Aorta (tissue), 5 donors: ENCODE data around the gene RPS6KA2. TPM values are rescaled to one million over a fixed set of nuclear protein-coding genes. Genes with fewer than 3 reads are reported as not detected.

ENCODE experiments used
- ATAC-seq: fragments of 200-7000 bp; cut with Tn5 transposase; one replicate; pipeline ENCODE4 v1.9.1; 2022; ENCODE audit warnings: moderate library complexity; ENCODE audit not compliant: low FRiP score
- DNase-seq, 2 donors: peaks; one replicate each; pipeline ENCODE4 v3.0.0-alpha.2; 2020
- H3K27ac ChIP-seq, 2 donors: one replicate each; pipeline ENCODE4 v1.5.1; 2013; ENCODE audit warnings: low read length in 2 of 2, mild to moderate bottlenecking in 2 of 2, moderate library complexity in 2 of 2, control low read depth in 1 of 2, inconsistent platforms in 1 of 2, low read depth in 1 of 2
- H3K27me3 ChIP-seq, 2 donors: one replicate each; pipeline ENCODE4 v1.6.1; 2013; ENCODE audit warnings: control low read depth in 1 of 2, low read length in 1 of 2, mild to moderate bottlenecking in 1 of 2, moderate library complexity in 1 of 2; ENCODE audit not compliant: insufficient read depth in 2 of 2, control insufficient read depth in 1 of 2
- H3K36me3 ChIP-seq, 2 donors: one replicate each; pipeline ENCODE4 v1.6.1; 2013; ENCODE audit warnings: control low read depth in 1 of 2, low read length in 1 of 2, mild to moderate bottlenecking in 1 of 2; ENCODE audit not compliant: insufficient read depth in 2 of 2, control insufficient read depth in 1 of 2
- H3K4me1 ChIP-seq, 2 donors: one replicate each; pipeline ENCODE4 v1.6.1; 2013; ENCODE audit warnings: low read length in 2 of 2, control low read depth in 1 of 2, mild to moderate bottlenecking in 1 of 2, moderate library complexity in 1 of 2; ENCODE audit not compliant: insufficient read depth in 2 of 2, control insufficient read depth in 1 of 2
- H3K4me3 ChIP-seq, 2 donors: one replicate each; pipeline ENCODE4 v1.5.1; 2013; ENCODE audit warnings: low read length in 2 of 2, control low read depth in 1 of 2, mild to moderate bottlenecking in 1 of 2
- H3K9me3 ChIP-seq: one replicate; pipeline ENCODE4 v1.6.1; 2013; ENCODE audit warnings: mild to moderate bottlenecking, low read length; ENCODE audit not compliant: control insufficient read depth
- WGBS, 2 donors: extraction: QIAGEN DNeasy Blood & Tissue Kit; methylation state at CpG; one replicate each; pipeline ENCODE4 v1.1.7; 2013; 5-methylcytosine and 5-hydroxymethylcytosine counted together
- intact Hi-C, 2 donors: fragments of 100-400 bp; cut with DNase I; formaldehyde crosslinking; loops; one replicate each; pipeline versions ENCODE4 v1.14.2 to v1.15.0; 2022
- polyA plus RNA-seq, 2 donors: library from polyadenylated mRNA; stranded (reverse); fragments of 200-250 nt; gene quantifications; one replicate each; pipeline ENCODE4 v1.2.3, GENCODE V29; 2013
- total RNA-seq, 2 donors: library from RNA; stranded (reverse); fragmentation: NEBNext Ultra II Directional; extraction: Animal tissue kit (Norgen Biotek cat#: 25700); gene quantifications; one replicate each; pipeline ENCODE4 v1.2.1, GENCODE V29; 2021
- donor health status: healthy with polysubstance abuse.
- donor health status: Bipolar disorder and iron deficiency.
- donor health status: DM: no; HTN: no; CAD: no.
- donor health status: DM: no; HTN: no; CAD: no.
- donor health status: DM: yes; HTN: yes; CAD: no.

RPS6KA2 gene
- total and polyA plus RNA-seq, 4 donors, result 24.5 to 52.7 (median 37.3) TPM

DNA sequence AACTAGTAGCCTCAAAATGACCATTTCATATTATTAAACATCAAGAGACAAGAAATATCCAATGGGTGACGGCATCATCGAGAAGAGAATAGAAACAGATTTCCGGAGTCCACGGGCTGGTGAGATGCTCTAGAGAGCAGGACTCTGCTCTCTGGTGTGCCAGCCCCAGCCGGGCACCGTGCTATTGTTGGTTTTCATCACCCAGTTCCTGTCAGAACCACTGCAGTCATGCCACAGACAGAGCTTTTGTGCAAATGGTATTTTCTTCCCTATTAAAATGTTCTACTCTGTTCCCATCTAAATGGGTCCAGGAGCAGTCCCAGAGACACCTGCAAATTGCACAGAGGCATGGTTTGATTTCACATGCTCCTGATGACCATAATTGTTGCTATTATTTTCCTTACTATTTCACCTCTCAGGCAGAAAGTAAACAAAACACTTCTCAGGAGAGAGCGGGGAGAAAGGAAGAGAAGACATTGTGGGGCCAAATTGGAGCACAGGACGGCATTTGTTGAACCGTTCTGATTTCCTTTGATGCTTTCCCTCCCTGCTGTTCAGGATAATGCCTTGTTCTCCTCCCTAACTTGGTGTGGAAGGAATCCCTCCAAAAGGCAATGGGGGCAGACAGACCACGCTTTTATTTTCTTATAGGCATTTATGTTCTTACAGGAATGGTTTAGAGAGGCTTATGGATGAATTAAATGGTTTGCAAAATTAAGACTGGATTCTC lies 29.2 kb downstream of the RPS6KA2 start:
- H3K27me3 ChIP-seq, result no peaks in the 10 kb centered on the region
- no peaks in the 10 kb centered on the region for H3K9me3 ChIP-seq
- H3K36me3 ChIP-seq, result no peaks in the 10 kb centered on the region
- H3K4me1 ChIP-seq, result no peaks in the 10 kb centered on the region
- DNase-seq, result no peak
- 81 to 87% methylated on average over 10 of the region's 10 CpGs for WGBS, 2 donors
- H3K4me3 ChIP-seq, result no peak overlapping the region
- ATAC-seq, result no peak
- intact Hi-C loops, result loop anchor here in 1 of 2 donors (5.0 kb wide), 1 partner anchor 41 kb away; no protein-coding TSS in a partner anchor
- peak overlapping the region in 1 of 2 donors; percentile 70 for H3K27ac ChIP-seq

DNA sequence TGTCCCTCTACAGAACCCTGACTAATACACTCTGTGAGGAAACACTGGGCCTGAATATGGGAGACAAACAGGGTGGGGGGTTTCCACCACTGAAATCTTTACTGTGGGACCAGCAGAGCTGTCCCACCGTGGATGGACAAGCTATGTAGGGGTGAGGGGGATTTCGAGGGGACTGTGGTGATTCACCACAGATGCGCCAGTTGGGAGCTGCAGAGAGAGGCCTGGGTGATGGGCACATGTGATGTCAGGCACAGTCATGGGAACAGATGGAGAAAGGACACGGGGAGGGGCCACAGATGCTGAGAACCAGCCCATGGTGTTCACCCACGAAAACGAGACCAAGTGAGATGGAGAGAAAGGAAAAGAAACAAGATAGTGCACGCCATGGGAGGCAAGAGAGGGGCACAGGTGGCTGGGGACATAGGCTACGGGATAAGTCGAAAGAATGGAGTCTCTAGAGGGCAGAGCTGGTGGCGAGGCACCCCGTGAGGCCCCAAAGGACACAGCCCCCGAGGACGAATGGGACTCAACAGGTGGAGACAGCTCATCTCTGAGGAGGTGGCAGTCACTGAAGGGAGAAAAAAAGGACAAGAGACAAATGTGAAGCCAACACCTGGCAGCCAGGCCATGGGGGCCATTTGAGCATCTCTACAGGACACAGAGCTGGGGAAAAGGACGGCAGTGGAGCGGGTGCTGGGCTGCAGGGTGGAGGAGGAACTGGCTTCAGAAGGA lies 30.1 kb downstream of the RPS6KA2 start:
- Histone ChIP-seq H3K4me3 (no peak overlapping the region), H3K36me3 (no peaks in the 10 kb centered on the region), H3K27ac (no peak overlapping the region), H3K9me3 (no peaks in the 10 kb centered on the region), H3K4me1 (no peaks in the 10 kb centered on the region), H3K27me3 (no peaks in the 10 kb centered on the region)
- intact Hi-C loops, result loop anchor here in 1 of 2 donors (5.0 kb wide), 1 partner anchor 40 kb away; no protein-coding TSS in a partner anchor
- 89 to 96% methylated on average over 15 of the region's 15 CpGs for WGBS, 2 donors
- ATAC-seq (no peak), DNase-seq (no peak)

GRCh38 chr6:166595949-166596348 lies 31.1 kb downstream of the RPS6KA2 start:
- Histone ChIP-seq H3K4me1 (no peaks in the 10 kb centered on the region), H3K4me3 (no peak overlapping the region), H3K9me3 (no peaks in the 10 kb centered on the region), H3K27ac (no peak overlapping the region), H3K27me3 (no peaks in the 10 kb centered on the region), H3K36me3 (no peaks in the 10 kb centered on the region)
- no peak for ATAC-seq
- intact Hi-C loops, result loop anchor here in 1 of 2 donors (5.0 kb wide), 1 partner anchor 39 kb away; no protein-coding TSS in a partner anchor
- DNase-seq, result no peak
- 97 to 99% methylated on average over 6 of the region's 6 CpGs for WGBS, 2 donors

DNA sequence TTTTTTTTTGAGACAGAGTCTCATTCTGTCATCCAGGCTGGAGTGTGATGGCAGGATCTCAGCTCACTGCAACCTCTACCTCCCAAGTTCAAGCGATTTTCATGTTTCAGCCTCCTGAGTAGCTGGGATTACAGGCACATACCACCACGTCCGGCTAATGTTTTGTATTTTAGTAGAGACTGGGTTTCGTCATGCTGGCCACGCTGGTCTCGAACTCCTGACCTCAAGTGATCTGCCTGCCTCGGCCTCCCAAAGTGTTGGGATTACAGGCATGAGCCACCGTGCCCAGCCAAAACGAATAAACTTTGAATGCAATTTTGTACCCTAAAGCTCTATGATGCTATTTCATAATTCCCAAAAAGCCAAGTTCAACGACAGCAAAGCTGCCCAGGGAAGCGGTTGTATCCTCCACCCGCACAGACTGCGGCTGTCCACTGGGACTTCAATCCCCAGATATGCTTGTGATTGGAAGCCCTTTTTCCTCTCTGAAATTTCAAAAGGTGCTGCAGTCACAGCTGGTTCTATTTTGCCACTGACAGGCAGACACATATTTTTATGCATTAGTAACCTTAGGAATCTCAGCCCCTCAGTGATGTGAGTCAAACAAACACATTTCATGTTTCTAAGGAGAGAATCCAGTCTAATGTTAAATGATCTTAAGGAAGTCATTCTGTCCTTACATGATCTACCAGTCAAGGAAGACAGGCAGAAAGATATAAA lies 31.8 kb downstream of the RPS6KA2 start:
- 87 to 88% methylated on average over 13 of the region's 13 CpGs for WGBS, 2 donors

DNA sequence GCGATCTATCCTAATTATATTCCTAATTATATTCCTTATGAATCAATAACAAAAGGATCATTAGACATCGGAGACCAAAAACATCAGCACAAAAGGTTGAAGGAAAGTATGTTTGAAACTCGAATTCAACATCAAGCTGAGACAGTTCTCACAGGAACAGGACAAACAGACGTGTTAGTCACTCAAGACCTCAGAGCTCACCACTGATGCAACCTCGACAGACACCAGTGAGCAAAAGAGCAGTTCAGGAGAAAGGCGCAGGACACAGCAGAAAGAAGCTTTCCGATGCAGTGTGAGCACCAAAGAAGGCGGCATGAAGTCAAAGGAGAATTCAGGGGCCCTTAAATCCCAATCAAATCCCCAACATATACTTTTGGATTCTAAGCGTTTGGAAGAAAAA lies 34.2 kb downstream of the RPS6KA2 start:
- no peaks in the 10 kb centered on the region for H3K27me3 ChIP-seq
- ATAC-seq (no peak), DNase-seq (no peak)
- H3K36me3 ChIP-seq, result no peaks in the 10 kb centered on the region
- intact Hi-C loops, result no loop called here
- no peak overlapping the region for H3K4me3 ChIP-seq
- no peaks in the 10 kb centered on the region for H3K9me3 ChIP-seq
- WGBS, 2 donors, result 95 to 96% methylated on average over 9 of the region's 9 CpGs
- no peak overlapping the region for H3K27ac ChIP-seq
- no peaks in the 10 kb centered on the region for H3K4me1 ChIP-seq

More for the DNA sequence above, 31.8 kb downstream of the RPS6KA2 start:
- H3K4me3 ChIP-seq, result no peak overlapping the region
- no peaks in the 10 kb centered on the region for H3K36me3 ChIP-seq
- H3K4me1 ChIP-seq, result no peaks in the 10 kb centered on the region
- H3K9me3 ChIP-seq, result no peaks in the 10 kb centered on the region
- no peaks in the 10 kb centered on the region for H3K27me3 ChIP-seq
- H3K27ac ChIP-seq, result no peak overlapping the region
- DNase-seq (no peak), ATAC-seq (no peak)
- intact Hi-C loops, result loop anchor here in 1 of 2 donors (5.0 kb wide), 1 partner anchor 38 kb away; no protein-coding TSS in a partner anchor

DNA sequence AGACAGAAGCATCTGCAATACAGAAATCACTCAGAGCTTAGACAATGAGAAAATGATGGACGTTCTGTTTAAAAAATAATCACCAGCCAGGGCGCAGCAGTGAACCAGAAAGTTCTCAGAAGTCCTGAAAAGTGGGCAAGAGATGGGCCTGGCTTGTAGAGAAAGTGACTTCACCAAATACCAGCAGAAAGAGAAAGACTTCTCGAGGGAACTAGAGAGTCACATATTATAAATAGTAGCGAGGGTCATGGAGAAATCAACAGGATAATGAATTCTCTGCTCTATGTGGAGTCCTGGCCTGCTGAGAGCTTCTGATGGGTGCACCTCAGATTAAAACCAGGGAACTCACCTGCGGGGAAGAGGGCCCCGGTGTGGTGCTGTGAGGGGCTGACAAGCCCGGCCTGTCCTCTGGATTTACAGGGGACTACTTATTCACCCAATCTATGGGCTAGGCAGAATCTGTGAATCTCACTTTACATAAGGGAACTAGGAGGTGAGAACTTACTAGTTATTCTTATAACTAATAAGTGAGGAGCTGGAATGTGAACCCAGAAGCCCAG lies 35.0 kb downstream of the RPS6KA2 start:
- no peak for DNase-seq
- intact Hi-C loops, result no loop called here
- no peak for ATAC-seq
- no peaks in the 10 kb centered on the region for H3K4me1 ChIP-seq
- no peak overlapping the region for H3K27ac ChIP-seq
- H3K4me3 ChIP-seq, result no peak overlapping the region
- H3K27me3 ChIP-seq, result no peaks in the 10 kb centered on the region
- no peaks in the 10 kb centered on the region for H3K9me3 ChIP-seq
- no peaks in the 10 kb centered on the region for H3K36me3 ChIP-seq
- WGBS, 2 donors, result 86 to 87% methylated on average over 7 of the region's 7 CpGs

- H3K4me3 ChIP-seq, result no peak overlapping the region
- H3K27me3 ChIP-seq, result no peaks in the 10 kb centered on the region
- no peaks in the 10 kb centered on the region for H3K9me3 ChIP-seq
- no peak for ATAC-seq
- intact Hi-C loops, result no loop called here
- 97% methylated on average over 11 of the region's 11 CpGs for WGBS, 2 donors
- no peak overlapping the region for H3K27ac ChIP-seq
- DNase-seq, result no peak
- no peaks in the 10 kb centered on the region for H3K36me3 ChIP-seq
- H3K4me1 ChIP-seq, result no peaks in the 10 kb centered on the region
These were observed 36.0 kb downstream of the RPS6KA2 start for GRCh38 chr6:166591026-166591425.

DNA sequence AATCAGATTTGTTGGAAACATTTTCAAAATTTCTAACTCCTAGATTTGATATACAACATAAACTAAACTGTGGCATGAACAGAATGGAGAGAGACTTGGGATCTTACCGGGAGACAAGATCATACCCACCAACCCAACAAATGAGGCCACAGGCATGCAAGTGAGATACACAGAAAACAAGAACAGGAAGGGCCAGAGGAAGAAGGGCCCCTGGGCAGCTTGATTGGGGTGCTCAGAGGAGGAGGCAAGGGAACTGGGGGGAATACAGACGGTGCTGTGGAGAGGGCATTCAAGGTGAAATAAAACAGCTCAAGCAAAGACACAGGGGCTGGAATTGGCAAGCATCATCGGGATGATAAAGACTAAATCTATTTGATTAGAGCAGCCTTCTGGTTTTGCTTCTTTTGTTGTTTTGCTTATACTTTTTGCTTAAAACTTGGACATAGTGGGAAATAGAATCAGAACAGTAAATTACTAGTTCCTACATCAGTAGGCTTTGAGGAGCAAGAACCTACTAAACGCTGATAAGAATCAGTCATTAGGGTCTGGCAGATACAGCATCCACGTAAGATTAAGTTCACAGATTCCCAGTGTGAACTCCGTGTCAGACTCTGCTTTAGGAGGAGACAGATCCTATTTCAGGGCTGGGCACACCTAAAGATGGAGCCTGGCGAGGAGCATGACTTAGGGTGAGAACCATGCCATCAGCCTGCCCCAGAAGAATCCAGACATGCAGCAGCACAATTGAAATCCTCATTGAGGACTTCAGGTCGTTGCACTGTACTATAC lies 37.1 kb downstream of the RPS6KA2 start:
- Histone ChIP-seq H3K4me1 (no peaks in the 10 kb centered on the region), H3K4me3 (no peak overlapping the region), H3K36me3 (no peaks in the 10 kb centered on the region), H3K9me3 (no peaks in the 10 kb centered on the region), H3K27me3 (no peaks in the 10 kb centered on the region), H3K27ac (no peak overlapping the region)
- no peak for DNase-seq
- ATAC-seq, result no peak
- intact Hi-C loops, result no loop called here
- 83 to 90% methylated on average over 8 of the region's 8 CpGs for WGBS, 2 donors
